Erythroblast (primary cell): ENCODE data around the gene USP12.

Source experiments
- GATA1 ChIP-seq: IDR thresholded peaks from 2 replicates; pipeline ENCODE4 v1.6.1; 2011; ENCODE audit warnings: low read depth, mild to moderate bottlenecking, control low read depth, low read length, moderate library complexity
- POLR2A ChIP-seq: IDR thresholded peaks from 2 replicates; pipeline ENCODE4 v1.6.1; 2011; ENCODE audit warnings: mild to moderate bottlenecking, low read length

DNA sequence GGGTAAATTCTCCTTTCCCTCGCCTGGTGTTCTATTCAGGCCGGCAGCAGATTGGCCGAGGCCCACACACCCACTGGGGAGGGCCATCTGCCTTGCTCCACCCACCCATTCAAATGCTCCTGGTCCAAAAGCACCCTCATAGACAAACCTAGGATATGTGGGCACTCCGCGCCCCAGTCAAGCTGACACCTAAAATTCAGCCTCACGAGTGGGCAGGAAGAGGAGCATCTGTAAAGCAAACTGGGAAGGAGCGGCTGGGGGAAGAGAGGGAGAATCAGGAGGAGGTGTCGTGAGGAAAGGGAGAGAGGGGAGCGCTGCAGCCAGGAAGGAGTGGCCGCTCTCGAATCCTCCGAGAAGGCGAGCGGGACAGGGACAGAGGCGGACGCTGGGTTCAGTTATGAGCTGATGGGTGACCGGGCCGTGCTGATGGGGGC lies 136.9 kb downstream of the USP12 start:
- TF ChIP-seq POLR2A (no peak), GATA1 (no peak)
